Suprapubic skin (tissue), 4 donors: Measurements from ENCODE around the gene CCDC150. TPM values are rescaled to one million over a fixed set of nuclear protein-coding genes. Genes with fewer than 3 reads are reported as not detected.

Experiments
- DNase-seq, 2 donors: peaks; one replicate each; pipeline ENCODE4 v3.0.0-alpha.2; 2019; ENCODE audit warnings: low spot score in 2 of 2
- H3K27ac ChIP-seq: fragments of 200-600 bp; sonication (generic); one replicate; pipeline ENCODE4 v1.5.1; 2019
- H3K27me3 ChIP-seq: fragments of 200-600 bp; sonication (generic); one replicate; pipeline ENCODE4 v1.5.1; 2019
- H3K36me3 ChIP-seq: fragments of 200-600 bp; sonication (generic); one replicate; pipeline ENCODE4 v1.5.1; 2019
- H3K4me1 ChIP-seq: fragments of 200-600 bp; sonication (generic); one replicate; pipeline ENCODE4 v1.5.1; 2019
- H3K4me3 ChIP-seq: fragments of 200-600 bp; sonication (generic); one replicate; pipeline ENCODE4 v1.5.1; 2019; ENCODE audit warnings: mild to moderate bottlenecking
- H3K9me3 ChIP-seq: fragments of 200-600 bp; sonication (generic); one replicate; pipeline ENCODE4 v1.5.1; 2019
- EP300 ChIP-seq: sonication (generic); formaldehyde crosslinking; IDR thresholded peaks from one replicate; pipeline ENCODE4 v1.6.1; 2017; ENCODE audit warnings: antibody characterized with exemption
- POLR2A ChIP-seq, 2 donors: fragments of 450-650 bp; IDR thresholded peaks; one replicate each; pipeline ENCODE4 v1.6.1; 2017; ENCODE audit warnings: antibody characterized with exemption in 2 of 2, mild to moderate bottlenecking in 2 of 2, moderate library complexity in 2 of 2
- POLR2AphosphoS5 ChIP-seq, 3 donors: sonication (generic); formaldehyde crosslinking; IDR thresholded peaks; one replicate each; pipeline ENCODE4 v1.6.1; 2017; ENCODE audit warnings: antibody characterized with exemption in 3 of 3
- WGBS: methylation state at CpG from one replicate; pipeline ENCODE4 v1.1.5; 2018; 5-methylcytosine and 5-hydroxymethylcytosine counted together
- total RNA-seq, 4 donors: library from RNA; depleted of rRNA; stranded (reverse); fragments of >200 nt; gene quantifications; one replicate each; pipeline ENCODE4 v1.1.0, GENCODE V29; 2016
- TF ChIP-seq, protein P1 (sequence below), 2 donors: fragments of 200-600 bp in 1 of 2; fragments of 450-650 bp in 1 of 2; sonication (generic) in 1 of 2; IDR thresholded peaks; one replicate each; pipeline ENCODE4 v1.5.1; 2016 to 2019; ENCODE audit warnings: antibody characterized with exemption in 2 of 2, mild to moderate bottlenecking in 1 of 2, moderate library complexity in 1 of 2

The CCDC150 gene
- total RNA-seq, 4 donors from 2014 or later: 2.0 to 6.7 (median 3.1) TPM

DNA sequence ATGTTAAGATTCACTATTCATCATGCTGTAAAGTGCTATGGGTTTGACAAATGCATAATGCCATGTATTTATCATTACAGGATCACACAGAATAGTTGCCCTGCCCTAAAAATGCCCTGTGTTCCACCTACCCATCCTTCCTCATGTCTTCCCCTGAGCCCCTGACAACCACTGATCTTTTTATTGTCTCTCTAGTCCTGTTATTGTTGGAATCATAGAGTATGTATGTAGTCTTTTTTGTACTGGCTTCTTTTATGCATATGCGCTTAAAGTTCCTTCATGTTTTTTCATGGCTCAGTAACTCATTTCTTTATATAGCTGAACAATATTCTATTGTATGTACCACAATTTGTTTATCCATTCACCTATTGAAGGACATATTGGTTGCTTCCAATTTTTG lies 20.3 kb downstream of the CCDC150 start:
- 100% methylated on average over 1 of the region's 1 CpG for WGBS
- no peak overlapping the region for H3K27ac ChIP-seq
- no peaks in the 10 kb centered on the region for H3K4me1 ChIP-seq
- H3K4me3 ChIP-seq: no peak overlapping the region
- H3K9me3 ChIP-seq: no peaks in the 10 kb centered on the region
- TF ChIP-seq, protein P1, sequence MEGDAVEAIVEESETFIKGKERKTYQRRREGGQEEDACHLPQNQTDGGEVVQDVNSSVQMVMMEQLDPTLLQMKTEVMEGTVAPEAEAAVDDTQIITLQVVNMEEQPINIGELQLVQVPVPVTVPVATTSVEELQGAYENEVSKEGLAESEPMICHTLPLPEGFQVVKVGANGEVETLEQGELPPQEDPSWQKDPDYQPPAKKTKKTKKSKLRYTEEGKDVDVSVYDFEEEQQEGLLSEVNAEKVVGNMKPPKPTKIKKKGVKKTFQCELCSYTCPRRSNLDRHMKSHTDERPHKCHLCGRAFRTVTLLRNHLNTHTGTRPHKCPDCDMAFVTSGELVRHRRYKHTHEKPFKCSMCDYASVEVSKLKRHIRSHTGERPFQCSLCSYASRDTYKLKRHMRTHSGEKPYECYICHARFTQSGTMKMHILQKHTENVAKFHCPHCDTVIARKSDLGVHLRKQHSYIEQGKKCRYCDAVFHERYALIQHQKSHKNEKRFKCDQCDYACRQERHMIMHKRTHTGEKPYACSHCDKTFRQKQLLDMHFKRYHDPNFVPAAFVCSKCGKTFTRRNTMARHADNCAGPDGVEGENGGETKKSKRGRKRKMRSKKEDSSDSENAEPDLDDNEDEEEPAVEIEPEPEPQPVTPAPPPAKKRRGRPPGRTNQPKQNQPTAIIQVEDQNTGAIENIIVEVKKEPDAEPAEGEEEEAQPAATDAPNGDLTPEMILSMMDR (IDR thresholded peaks at IDR 0.05): no peak
- TF ChIP-seq POLR2A (IDR thresholded peaks at IDR 0.05) (no peak), POLR2AphosphoS5 (IDR thresholded peaks at IDR 0.05) (no peak), EP300 (no peak)
- DNase-seq: no peak
- H3K27me3 ChIP-seq: no peaks in the 10 kb centered on the region
- H3K36me3 ChIP-seq: no peaks in the 10 kb centered on the region

DNA sequence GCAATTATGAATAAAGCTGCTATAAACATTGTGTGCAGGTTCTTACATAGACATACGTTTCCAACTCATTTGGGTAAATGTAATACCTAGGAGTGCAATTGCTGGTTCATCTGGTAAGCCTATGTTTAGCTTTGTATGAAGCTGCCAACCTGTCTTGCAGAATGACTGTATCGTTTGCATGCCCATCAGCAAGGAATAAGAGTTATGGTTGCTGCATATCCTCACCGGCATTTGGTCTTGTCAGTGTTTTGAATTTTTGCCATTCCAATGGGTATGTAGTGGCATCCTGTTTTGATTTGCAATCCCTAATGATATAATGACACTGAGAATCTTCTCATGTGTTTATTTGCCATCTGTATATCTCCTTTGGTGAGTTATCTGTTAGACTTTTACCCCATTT lies 20.7 kb downstream of the CCDC150 start:
- no peak for DNase-seq
- Histone ChIP-seq H3K27ac (no peak overlapping the region), H3K27me3 (no peaks in the 10 kb centered on the region), H3K9me3 (no peaks in the 10 kb centered on the region), H3K36me3 (no peaks in the 10 kb centered on the region), H3K4me1 (no peaks in the 10 kb centered on the region), H3K4me3 (no peak overlapping the region)
- 62% methylated on average over 3 of the region's 3 CpGs for WGBS
- TF ChIP-seq POLR2A (IDR thresholded peaks at IDR 0.05): no peak
- TF ChIP-seq EP300: no peak
- TF ChIP-seq POLR2AphosphoS5 (IDR thresholded peaks at IDR 0.05): no peak
- TF ChIP-seq, protein P1 (IDR thresholded peaks at IDR 0.05): no peak

DNA sequence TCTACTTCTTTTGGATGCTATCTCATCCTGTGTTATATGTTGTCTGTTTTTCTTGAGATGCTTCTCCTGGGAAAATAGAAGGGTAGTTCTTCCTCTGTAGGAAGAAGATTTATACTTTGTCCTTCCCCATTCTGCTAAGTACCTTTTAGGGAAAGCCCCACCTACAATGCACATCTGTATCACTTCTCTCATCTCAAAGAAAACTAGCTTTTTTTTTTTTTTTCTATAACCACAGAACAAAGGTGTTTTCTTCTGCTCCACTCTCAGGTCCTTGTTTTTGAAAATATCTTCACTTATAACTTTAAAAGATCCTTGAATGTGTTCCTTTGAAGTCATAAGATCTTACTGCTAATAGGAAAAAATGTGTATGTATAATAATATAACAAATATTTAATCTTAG lies 30.8 kb downstream of the CCDC150 start:
- Histone ChIP-seq H3K4me1 (no peaks in the 10 kb centered on the region), H3K9me3 (no peaks in the 10 kb centered on the region), H3K27ac (no peak overlapping the region), H3K4me3 (no peak overlapping the region), H3K36me3 (no peaks in the 10 kb centered on the region), H3K27me3 (no peaks in the 10 kb centered on the region)
- no peak for TF ChIP-seq POLR2A (IDR thresholded peaks at IDR 0.05)
- TF ChIP-seq POLR2AphosphoS5 (IDR thresholded peaks at IDR 0.05): no peak
- no peak for DNase-seq

- H3K36me3 ChIP-seq: no peaks in the 10 kb centered on the region
- 78% methylated on average over 3 of the region's 3 CpGs for WGBS
- no peaks in the 10 kb centered on the region for H3K4me1 ChIP-seq
- H3K9me3 ChIP-seq: no peaks in the 10 kb centered on the region
- no peaks in the 10 kb centered on the region for H3K27me3 ChIP-seq
- H3K4me3 ChIP-seq: no peak overlapping the region
- H3K27ac ChIP-seq: no peak overlapping the region
- DNase-seq: no peak
- TF ChIP-seq POLR2AphosphoS5 (IDR thresholded peaks at IDR 0.05): no peak
- TF ChIP-seq EP300: no peak
- no peak for TF ChIP-seq POLR2A (IDR thresholded peaks at IDR 0.05)
- TF ChIP-seq, protein P1 (IDR thresholded peaks at IDR 0.05): no peak
Measured at GRCh38 chr2:196675963-196676362, 36.4 kb downstream of the CCDC150 start.

DNA sequence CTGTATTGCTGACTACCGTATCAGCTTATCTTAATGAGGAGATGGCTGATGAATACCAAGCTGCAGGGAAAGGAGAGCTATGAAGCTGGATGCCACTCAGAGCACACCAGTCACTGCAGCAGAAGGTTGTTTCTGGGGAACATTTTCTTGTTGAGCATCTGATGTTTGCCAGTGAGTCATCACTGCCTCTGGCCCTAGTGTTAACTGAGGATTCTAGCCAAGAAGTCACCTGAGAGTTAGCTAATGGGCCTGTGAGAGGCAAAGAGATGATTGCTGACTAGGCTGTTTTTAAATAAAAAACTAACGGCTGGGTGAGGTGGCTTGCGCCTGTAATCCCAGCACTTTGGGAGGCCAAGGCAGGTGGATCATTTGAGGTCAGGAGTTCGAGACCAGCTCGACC lies 37.9 kb downstream of the CCDC150 start:
- no peak for TF ChIP-seq POLR2A (IDR thresholded peaks at IDR 0.05)
- TF ChIP-seq EP300: no peak
- no peak for DNase-seq
- Histone ChIP-seq H3K4me1 (no peaks in the 10 kb centered on the region), H3K27me3 (no peaks in the 10 kb centered on the region), H3K9me3 (no peaks in the 10 kb centered on the region), H3K27ac (no peak overlapping the region), H3K36me3 (no peaks in the 10 kb centered on the region), H3K4me3 (no peak overlapping the region)
- WGBS: 72% methylated on average over 5 of the region's 5 CpGs

- H3K9me3 ChIP-seq: no peaks in the 10 kb centered on the region
- DNase-seq: no peak
- H3K4me3 ChIP-seq: no peak overlapping the region
- H3K4me1 ChIP-seq: no peaks in the 10 kb centered on the region
- no peak overlapping the region for H3K27ac ChIP-seq
- H3K27me3 ChIP-seq: no peaks in the 10 kb centered on the region
- TF ChIP-seq, protein P1 (IDR thresholded peaks at IDR 0.05): no peak
- no peak for TF ChIP-seq POLR2A (IDR thresholded peaks at IDR 0.05)
- no peak for TF ChIP-seq POLR2AphosphoS5 (IDR thresholded peaks at IDR 0.05)
- TF ChIP-seq EP300: no peak
- H3K36me3 ChIP-seq: no peaks in the 10 kb centered on the region
Measured at GRCh38 chr2:196679368-196679767, 39.9 kb downstream of the CCDC150 start.
